ENCODE results near the gene TMEM178B.

TMEM178B gene

DNA sequence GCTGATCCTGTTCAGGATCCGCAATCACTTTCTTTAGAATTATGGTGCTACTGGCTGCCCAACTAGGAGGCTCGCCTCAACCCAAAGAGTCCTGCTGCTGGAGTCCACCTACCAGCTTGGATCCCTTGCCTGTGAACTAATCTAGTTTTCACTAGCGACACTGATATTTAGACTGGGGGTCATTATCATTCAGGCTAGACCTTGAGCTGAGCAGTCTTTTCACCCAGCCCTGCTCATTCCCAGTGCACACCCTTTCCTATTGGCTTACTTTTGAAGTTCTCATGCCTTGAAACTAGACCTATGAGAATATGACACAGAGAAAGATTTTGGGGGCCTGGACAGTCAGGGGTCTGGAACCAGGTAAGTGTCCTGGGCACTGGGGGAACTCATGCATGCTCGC lies 107.9 kb downstream of the TMEM178B start:
- TF ChIP-seq, protein P1, sequence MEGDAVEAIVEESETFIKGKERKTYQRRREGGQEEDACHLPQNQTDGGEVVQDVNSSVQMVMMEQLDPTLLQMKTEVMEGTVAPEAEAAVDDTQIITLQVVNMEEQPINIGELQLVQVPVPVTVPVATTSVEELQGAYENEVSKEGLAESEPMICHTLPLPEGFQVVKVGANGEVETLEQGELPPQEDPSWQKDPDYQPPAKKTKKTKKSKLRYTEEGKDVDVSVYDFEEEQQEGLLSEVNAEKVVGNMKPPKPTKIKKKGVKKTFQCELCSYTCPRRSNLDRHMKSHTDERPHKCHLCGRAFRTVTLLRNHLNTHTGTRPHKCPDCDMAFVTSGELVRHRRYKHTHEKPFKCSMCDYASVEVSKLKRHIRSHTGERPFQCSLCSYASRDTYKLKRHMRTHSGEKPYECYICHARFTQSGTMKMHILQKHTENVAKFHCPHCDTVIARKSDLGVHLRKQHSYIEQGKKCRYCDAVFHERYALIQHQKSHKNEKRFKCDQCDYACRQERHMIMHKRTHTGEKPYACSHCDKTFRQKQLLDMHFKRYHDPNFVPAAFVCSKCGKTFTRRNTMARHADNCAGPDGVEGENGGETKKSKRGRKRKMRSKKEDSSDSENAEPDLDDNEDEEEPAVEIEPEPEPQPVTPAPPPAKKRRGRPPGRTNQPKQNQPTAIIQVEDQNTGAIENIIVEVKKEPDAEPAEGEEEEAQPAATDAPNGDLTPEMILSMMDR (IDR thresholded peaks at IDR 0.05; ENCODE audit: low read depth, low read length, missing control alignments), result no peak
- H3K4me3 ChIP-seq (replicated peaks; ENCODE audit: low read depth, low read length), result no peak overlapping the region
- no peak for DNase-seq (ENCODE audit: extremely low read depth, low read depth)

DNA sequence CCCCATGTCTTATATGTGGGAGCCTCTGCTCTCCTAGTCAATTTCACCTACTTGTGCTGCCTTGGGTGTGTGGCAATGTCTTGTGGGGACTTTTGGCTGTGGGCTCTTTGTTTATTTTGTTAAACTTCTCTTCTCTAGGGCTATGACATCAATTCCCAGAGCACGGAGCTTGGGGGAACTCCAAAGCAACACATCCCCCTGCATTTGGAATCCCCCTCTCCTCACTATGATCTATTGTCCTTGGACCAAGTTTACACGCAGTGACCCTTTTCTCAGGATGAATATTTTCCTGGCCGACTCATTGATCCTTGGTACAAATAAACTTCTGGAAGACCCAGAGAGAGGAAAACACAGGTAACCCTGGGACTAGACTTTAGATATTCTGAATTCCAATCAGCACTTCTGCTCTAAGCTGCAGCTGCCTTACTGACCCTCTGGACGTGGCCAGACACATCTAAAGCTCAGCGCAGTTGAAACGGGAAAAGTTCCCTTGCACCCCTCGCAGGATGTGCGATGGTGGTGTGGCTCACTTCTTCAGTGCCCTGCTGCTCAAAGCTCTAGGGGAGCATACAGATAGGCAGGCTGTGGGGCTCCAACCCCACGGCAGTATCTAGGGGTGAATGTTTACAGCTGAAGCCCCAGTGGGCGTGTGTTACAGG lies 110.8 kb downstream of the TMEM178B start:
- H3K4me3 ChIP-seq (replicated peaks; ENCODE audit: low read depth, low read length), result no peak overlapping the region
- TF ChIP-seq, protein P1 (IDR thresholded peaks at IDR 0.05; ENCODE audit: low read depth, low read length, missing control alignments), result no peak
- DNase-seq (ENCODE audit: extremely low read depth, low read depth), result no peak

DNA sequence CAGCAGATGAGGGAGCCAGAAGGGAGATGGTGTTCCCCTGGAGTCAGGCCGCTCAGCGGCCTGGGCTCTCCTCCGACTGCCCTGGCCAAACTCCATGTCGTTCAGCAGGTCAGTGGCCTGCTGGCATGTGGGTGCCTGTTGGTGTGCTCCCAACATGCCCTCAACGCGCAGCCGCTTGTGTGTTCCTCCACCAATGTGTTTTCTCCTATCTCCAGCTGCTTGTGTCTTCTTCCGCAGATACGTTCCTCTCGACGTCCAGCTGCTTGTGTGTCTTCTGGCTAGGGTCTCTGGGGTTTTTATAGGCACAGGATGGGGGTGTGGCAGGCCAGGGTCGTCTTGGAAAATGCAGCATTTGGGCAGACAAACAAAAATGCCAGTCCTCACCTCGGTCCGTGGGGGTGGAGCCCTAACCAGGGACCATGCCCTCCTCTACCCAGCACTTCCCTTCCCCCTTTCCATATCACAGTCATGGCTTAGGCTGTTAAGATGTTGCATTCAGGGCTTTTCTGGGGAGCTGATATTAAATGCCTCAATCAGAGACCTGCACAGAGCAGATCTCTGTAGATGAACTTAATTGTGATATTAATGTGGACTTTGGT lies 111.6 kb downstream of the TMEM178B start:
- H3K4me3 ChIP-seq (replicated peaks; ENCODE audit: low read depth, low read length), result no peak overlapping the region
- TF ChIP-seq, protein P1 (IDR thresholded peaks at IDR 0.05; ENCODE audit: low read depth, low read length, missing control alignments), result no peak
- DNase-seq (ENCODE audit: extremely low read depth, low read depth), result no peak

DNA sequence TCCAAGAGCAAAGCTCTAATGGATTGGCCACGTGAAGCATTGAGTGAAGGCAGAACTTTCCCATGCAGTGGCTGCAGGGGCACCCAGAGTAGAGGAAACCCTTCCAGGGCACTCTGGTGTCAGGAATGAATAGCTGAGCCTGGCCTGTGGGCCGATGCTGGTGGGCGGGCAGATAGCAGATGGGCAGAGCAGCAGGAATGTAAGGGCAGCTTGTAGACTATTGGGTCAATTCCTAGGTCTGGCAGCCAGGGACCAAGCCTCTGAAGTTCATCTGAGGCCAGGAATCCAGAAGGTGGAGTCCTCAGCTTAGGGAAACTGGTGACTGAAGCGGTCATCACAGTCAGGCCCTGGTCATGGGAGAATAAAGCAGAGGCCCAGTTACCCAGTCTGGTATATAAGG lies 115.4 kb downstream of the TMEM178B start:
- H3K4me3 ChIP-seq (replicated peaks; ENCODE audit: low read depth, low read length), result no peak overlapping the region
- TF ChIP-seq, protein P1 (IDR thresholded peaks at IDR 0.05; ENCODE audit: low read depth, low read length, missing control alignments), result no peak
- DNase-seq (ENCODE audit: extremely low read depth, low read depth), result no peak

DNA sequence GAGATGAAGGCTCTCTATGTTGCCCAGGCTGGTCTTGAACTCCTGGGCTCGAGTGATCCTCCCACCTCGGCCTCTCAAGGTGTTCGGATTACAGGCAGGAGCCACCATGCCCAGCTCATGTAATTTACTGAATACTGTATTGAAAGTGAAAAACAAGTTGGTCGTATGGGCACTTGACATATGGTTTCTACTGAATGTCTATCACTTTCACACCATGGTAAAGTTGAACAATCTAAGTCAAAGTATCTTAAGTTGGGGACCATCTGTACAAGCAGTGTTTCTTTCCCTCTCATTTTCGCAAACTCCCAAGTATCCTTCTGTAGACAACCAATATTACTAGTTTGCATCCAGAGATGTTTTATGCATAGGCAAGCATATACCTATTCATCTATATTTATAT lies 116.6 kb downstream of the TMEM178B start:
- DNase-seq (ENCODE audit: extremely low read depth, low read depth), result no peak
- TF ChIP-seq, protein P1 (IDR thresholded peaks at IDR 0.05; ENCODE audit: low read depth, low read length, missing control alignments), result no peak
- H3K4me3 ChIP-seq (replicated peaks; ENCODE audit: low read depth, low read length), result no peak overlapping the region

DNA sequence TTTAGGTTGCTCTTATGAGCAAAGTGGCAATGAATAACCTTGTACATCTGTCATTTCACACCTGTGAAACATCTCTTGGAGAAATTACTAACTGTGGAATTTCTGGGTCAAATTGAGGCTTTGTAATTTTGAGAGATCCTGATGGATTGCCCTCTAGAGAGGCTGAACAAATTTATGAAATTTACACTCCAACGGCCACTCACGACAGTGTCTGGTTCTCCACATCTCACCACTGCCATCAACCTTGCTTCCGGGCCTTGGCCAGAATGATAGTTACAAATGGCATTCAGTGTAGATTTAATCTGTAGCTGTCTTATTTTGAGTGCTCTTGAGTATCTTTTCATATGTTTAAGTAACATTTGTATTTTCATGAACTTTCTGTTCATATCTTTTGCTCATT lies 117.4 kb downstream of the TMEM178B start:
- H3K4me3 ChIP-seq (replicated peaks; ENCODE audit: low read depth, low read length), result no peak overlapping the region
- no peak for DNase-seq (ENCODE audit: extremely low read depth, low read depth)
- TF ChIP-seq, protein P1 (IDR thresholded peaks at IDR 0.05; ENCODE audit: low read depth, low read length, missing control alignments), result no peak

Measured in HFF-Myc (cell line).